ENCODE measurements around the gene BCOR. TPM values are rescaled to one million over a fixed set of nuclear protein-coding genes. Genes with fewer than 3 reads are reported as not detected.

BCOR gene
- total and polyA plus RNA-seq, 2 of the 8 experiments (the other 6 are each of a cell fraction or from before 2014, with no cell fraction given) = 25.0 to 50.8 TPM

DNA sequence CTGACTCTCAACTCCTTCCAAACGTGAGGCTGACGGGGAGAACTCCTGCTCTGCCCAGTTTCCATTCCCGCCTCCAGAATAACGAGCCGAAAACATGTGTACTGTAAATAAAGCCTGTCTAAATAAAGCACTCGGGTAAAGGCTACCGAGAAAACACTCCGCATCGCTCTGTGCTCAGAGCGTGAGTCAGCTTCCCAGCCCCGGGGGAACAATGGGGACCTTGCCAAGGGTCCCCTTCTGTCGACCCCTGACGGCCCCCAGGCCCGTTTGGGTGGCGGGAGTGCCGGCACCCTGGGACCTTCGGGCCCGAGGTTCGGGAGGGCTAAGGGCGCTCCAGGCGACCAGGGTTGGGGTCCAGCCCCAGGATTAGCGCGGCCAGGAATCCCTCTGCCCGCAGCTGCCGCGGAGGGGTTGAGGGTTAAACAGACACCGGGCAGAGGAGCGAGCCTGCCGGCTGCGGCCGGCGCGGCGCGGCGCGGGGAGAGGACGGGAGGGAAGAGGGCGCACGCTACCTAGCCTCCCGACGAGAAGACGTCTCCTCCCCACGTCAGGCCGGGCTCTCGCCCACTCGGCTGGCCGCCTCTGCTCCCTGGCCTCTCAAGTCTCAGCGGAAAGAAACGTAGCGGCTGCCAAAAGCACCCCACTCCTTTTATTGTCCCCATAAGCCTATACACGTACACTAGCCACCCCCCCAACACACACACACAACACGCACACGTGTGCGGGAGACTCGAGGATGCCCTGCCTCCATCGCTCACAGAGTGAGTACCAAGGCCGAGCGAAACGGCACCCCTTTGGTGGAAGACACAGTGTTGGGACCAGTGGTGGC lies 85.5 kb downstream of the BCOR start:
- H3K27me3 ChIP-seq (replicated peaks in 1 of 4; ENCODE audit: control insufficient read depth in 3 of 4, extremely low read depth in 1 of 4, insufficient read depth in 3 of 4, low read length in 3 of 4) = peaks cover 42 to 73% (median 61%) of the 10 kb centered on the region in 4 experiments
- H2BK12ac ChIP-seq (ENCODE audit: low read depth, low read length) = 0 out of 2 replicates have a peak overlapping the region, but pooled peaks have one; percentile 50
- H4K5ac ChIP-seq (ENCODE audit: insufficient read length, low read depth, low read length) = no peak overlapping the region
- no peak overlapping the region for H3K9ac ChIP-seq (replicated peaks in 1 of 4; ENCODE audit: extremely low read depth in 1 of 4, low read depth in 3 of 4, low read length in 3 of 4)
- no peaks in the 10 kb centered on the region for H3K36me3 ChIP-seq (ENCODE audit: control insufficient read depth in 2 of 4, insufficient read depth in 4 of 4, low read length in 3 of 4)
- H3K4me1 ChIP-seq (replicated peaks in 1 of 4; ENCODE audit: control insufficient read depth in 3 of 4, insufficient read depth in 4 of 4, low read length in 3 of 4) = peaks cover 6 to 22% (median 19%) of the 10 kb centered on the region in 4 experiments
- H3K9me3 ChIP-seq (ENCODE audit: insufficient read depth in 2 of 2, low read depth in 1 of 2, low read length in 1 of 2) = no peaks in the 10 kb centered on the region
- peaks cover 7% of the 10 kb centered on the region; the same call in 1 of the 2 replicates for H3K23me2 ChIP-seq (ENCODE audit: low read depth, low read length)
- H3K56ac ChIP-seq (replicated peaks; ENCODE audit: insufficient read length, low read depth, low read length) = no peak overlapping the region
- no peak overlapping the region; the same call in 1 of the 2 replicates for H3K18ac ChIP-seq (ENCODE audit: extremely low read depth, low read length)
- no peak overlapping the region for H2BK20ac ChIP-seq (ENCODE audit: low read length)
- no peak for FAIRE-seq
- H2AK5ac ChIP-seq (ENCODE audit: low read depth, low read length) = no peak overlapping the region
- ChIA-PET CTCF (ENCODE audit: partially characterized antibody) (interaction anchor here (1.1 kb wide), 1 partner anchor 45 kb away, joined by 4 read pairs; no protein-coding TSS in a partner anchor), POLR2A (ENCODE audit: partially characterized antibody) (interaction anchor here (2.1 kb wide), 1 partner anchor 79 kb away, joined by 13 read pairs; no protein-coding TSS in a partner anchor)
- peak in 1 of 2 experiments; percentile 54 for DNase-seq (ENCODE audit: low read depth in 1 of 2, low spot score in 2 of 2)
- no peak overlapping the region for H3K23ac ChIP-seq (ENCODE audit: insufficient read length)
- no peak overlapping the region for H2BK5ac ChIP-seq (ENCODE audit: low read depth, low read length)
- no peak overlapping the region for H3K14ac ChIP-seq (ENCODE audit: insufficient read length)
- no peak overlapping the region for H3K27ac ChIP-seq (ENCODE audit: low read depth, low read length)
- H4K20me1 ChIP-seq (replicated peaks in 1 of 2; ENCODE audit: control insufficient read depth in 1 of 2, insufficient read depth in 2 of 2, low read length in 2 of 2) = peaks cover 2 to 3% of the 10 kb centered on the region in 2 experiments
- peak overlapping the region; percentile 35; the same call in 1 of the 2 replicates for H4K8ac ChIP-seq (ENCODE audit: extremely low read depth, insufficient read depth, low read length)
- no peak overlapping the region for H2BK120ac ChIP-seq (replicated peaks; ENCODE audit: low read depth, low read length)
- WGBS, 2 experiments (ENCODE audit: extremely low coverage in 1 of 2, insufficient coverage in 1 of 2, insufficient read length in 1 of 2, insufficient replicate concordance in 2 of 2, low coverage in 1 of 2, low lambda C conversion rate in 2 of 2, missing lambda C conversion rate in 1 of 2) = 3% methylated on average over 37 of the region's 60 CpGs; no CpG with 5 or more reads in 1 of the 2 experiments
- no peaks in the 10 kb centered on the region for H3K79me2 ChIP-seq (ENCODE audit: control insufficient read depth in 1 of 2, insufficient read depth in 2 of 2, low read length in 2 of 2)
- no peak overlapping the region; the same call in 1 of the 2 replicates for H2BK15ac ChIP-seq (ENCODE audit: low read length)
- H3K4ac ChIP-seq (replicated peaks; ENCODE audit: insufficient read length, low read depth, low read length) = no peak overlapping the region
- H3K4me2 ChIP-seq (ENCODE audit: insufficient read depth in 1 of 2, low read depth in 2 of 2, low read length in 2 of 2) = peak overlapping the region; percentile 69 to 82
- peak overlapping the region; percentile 15 to 62 (median 19); a peak in 6 of 8 replicates for H3K4me3 ChIP-seq (ENCODE audit: extremely low read depth in 1 of 4, insufficient read depth in 2 of 4, low read depth in 3 of 4, low read length in 4 of 4)
- H4K91ac ChIP-seq (replicated peaks; ENCODE audit: insufficient read length, low read length) = peak overlapping the region; percentile 89
- H3K79me1 ChIP-seq (ENCODE audit: low read depth, low read length) = no peaks in the 10 kb centered on the region
- no peak overlapping the region for H2AFZ ChIP-seq (ENCODE audit: low read length)
- TF ChIP-seq EZH2 (IDR thresholded peaks at IDR 0.05; ENCODE audit: low read depth, low read length, severe bottlenecking) = peak; percentile 85
- TF ChIP-seq RNF2 (IDR thresholded peaks at IDR 0.05; ENCODE audit: borderline replicate concordance, low read depth, low read length, missing control alignments, poor library complexity, severe bottlenecking) = peak; percentile 2
- no peak for TF ChIP-seq CEBPB (IDR thresholded peaks at IDR 0.05; ENCODE audit: low read depth, low read length)
- TF ChIP-seq SUZ12 (IDR thresholded peaks at IDR 0.05; ENCODE audit: low read length) = peak; percentile 89; the same call in 1 of the 2 replicates

All from H1 (cell line).